Esophagus muscularis mucosa (tissue), 3 donors: Measurements from ENCODE around the gene CDC20.

Source experiments
- POLR2A ChIP-seq: fragments of 450-650 bp; IDR thresholded peaks from one replicate; pipeline ENCODE4 v1.6.1; 2017; ENCODE audit warnings: antibody characterized with exemption, moderate library complexity, mild to moderate bottlenecking, low read depth
- TF ChIP-seq, protein P1 (sequence below), 3 experiments: fragments of 200-600 bp in 2 of 3; fragments of 450-650 bp in 1 of 3; sonication (generic) in 2 of 3; IDR thresholded peaks; one replicate each; pipeline ENCODE4 v1.5.1; 2017 to 2019; ENCODE audit warnings: antibody characterized with exemption in 3 of 3, mild to moderate bottlenecking in 2 of 3, moderate library complexity in 1 of 3

DNA sequence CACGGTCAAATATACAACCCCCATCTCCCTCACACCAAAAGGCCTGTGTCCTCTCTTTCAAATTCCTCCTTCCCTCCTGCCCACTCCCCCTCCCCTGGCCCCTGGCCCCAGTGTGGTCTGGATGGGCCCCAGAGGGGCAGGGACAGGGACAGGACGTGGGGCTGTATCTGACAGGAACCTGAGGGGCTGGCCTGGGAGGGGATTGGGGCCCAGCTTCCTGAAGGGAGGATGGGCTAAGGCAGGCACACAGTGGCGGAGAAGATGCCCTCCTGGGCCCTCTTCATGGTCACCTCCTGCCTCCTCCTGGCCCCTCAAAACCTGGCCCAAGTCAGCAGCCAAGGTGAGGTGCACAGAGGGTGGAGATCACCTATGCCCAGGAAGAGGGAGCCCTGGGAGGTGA is 21.2 kb upstream of the CDC20 start, which contains the start of gene MPL:
- no peak for TF ChIP-seq POLR2A
- TF ChIP-seq, protein P1, sequence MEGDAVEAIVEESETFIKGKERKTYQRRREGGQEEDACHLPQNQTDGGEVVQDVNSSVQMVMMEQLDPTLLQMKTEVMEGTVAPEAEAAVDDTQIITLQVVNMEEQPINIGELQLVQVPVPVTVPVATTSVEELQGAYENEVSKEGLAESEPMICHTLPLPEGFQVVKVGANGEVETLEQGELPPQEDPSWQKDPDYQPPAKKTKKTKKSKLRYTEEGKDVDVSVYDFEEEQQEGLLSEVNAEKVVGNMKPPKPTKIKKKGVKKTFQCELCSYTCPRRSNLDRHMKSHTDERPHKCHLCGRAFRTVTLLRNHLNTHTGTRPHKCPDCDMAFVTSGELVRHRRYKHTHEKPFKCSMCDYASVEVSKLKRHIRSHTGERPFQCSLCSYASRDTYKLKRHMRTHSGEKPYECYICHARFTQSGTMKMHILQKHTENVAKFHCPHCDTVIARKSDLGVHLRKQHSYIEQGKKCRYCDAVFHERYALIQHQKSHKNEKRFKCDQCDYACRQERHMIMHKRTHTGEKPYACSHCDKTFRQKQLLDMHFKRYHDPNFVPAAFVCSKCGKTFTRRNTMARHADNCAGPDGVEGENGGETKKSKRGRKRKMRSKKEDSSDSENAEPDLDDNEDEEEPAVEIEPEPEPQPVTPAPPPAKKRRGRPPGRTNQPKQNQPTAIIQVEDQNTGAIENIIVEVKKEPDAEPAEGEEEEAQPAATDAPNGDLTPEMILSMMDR (IDR thresholded peaks at IDR 0.05) = no peak
